OCI-LY7 (cell line): ENCODE measurements around the gene DCLK1. TPM values are rescaled to one million over a fixed set of nuclear protein-coding genes. Genes with fewer than 3 reads are reported as not detected.
"Not testable (repeated sequence)": the region's sequence is repeated elsewhere in the genome, so short reads cannot be mapped to it uniquely, and the experiment has no call there.

ENCODE experiments used
- BruUV-seq: library from RNA; stranded (reverse); fragments of 400-500 nt; replicated peaks from 2 replicates; lab custom pipeline; 2021; lab: Mats Ljungman, UMichigan
- CTCF ChIA-PET: fragments of 300-600 bp; sonication (Branson Sonifier 250); formaldehyde crosslinking; loops from one replicate; lab custom pipeline; 2022; ENCODE audit warnings: antibody characterized with exemption; ENCODE audit not compliant: unreplicated experiment; lab: Charles Lee
- POLR2A ChIA-PET: fragments of 300-600 bp; sonication (Branson Sonifier 250); formaldehyde crosslinking; loops from one replicate; lab custom pipeline; 2022; ENCODE audit warnings: antibody characterized with exemption; lab: Charles Lee
- DNase-seq: peaks from one replicate; pipeline ENCODE4 v3.0.0-alpha.2; 2015; ENCODE audit warnings: low spot score
- H2AFZ ChIP-seq: fragments of 200-600 bp; sonication (generic), shearing (Covaris generic); 2 replicates; pipeline ENCODE4 v1.6.1; 2014; ENCODE audit warnings: mild to moderate bottlenecking, antibody characterized with exemption, low read length, moderate library complexity
- H3K27ac ChIP-seq: fragments of 200-600 bp; sonication (generic); 2 replicates; pipeline ENCODE4 v1.5.1; 2014; ENCODE audit warnings: mixed run types, low read depth, mild to moderate bottlenecking, moderate library complexity, low read length, inconsistent platforms; ENCODE audit not compliant: poor library complexity, severe bottlenecking
- H3K36me3 ChIP-seq: fragments of 200-600 bp; sonication (generic); 2 replicates; pipeline ENCODE4 v1.6.1; 2014; ENCODE audit warnings: mild to moderate bottlenecking, antibody characterized with exemption, low read length, moderate library complexity, mixed read lengths; ENCODE audit not compliant: insufficient read depth
- H3K4me1 ChIP-seq: fragments of 200-600 bp; sonication (generic); 2 replicates; pipeline ENCODE4 v1.5.1; 2014; ENCODE audit warnings: mild to moderate bottlenecking, low read length; ENCODE audit not compliant: insufficient read depth, poor library complexity, severe bottlenecking
- H3K4me2 ChIP-seq: fragments of 200-600 bp; sonication (generic); 2 replicates; pipeline ENCODE4 v1.6.1; 2014; ENCODE audit warnings: mild to moderate bottlenecking, low read length
- H3K4me3 ChIP-seq: fragments of 200-600 bp; sonication (generic); 2 replicates; pipeline ENCODE4 v1.5.1; 2014; ENCODE audit warnings: mild to moderate bottlenecking, low read depth, low read length; ENCODE audit not compliant: poor library complexity, severe bottlenecking
- H3K79me2 ChIP-seq: fragments of 200-600 bp; sonication (generic); 2 replicates; pipeline ENCODE4 v1.6.1; 2016; ENCODE audit warnings: low read depth, mild to moderate bottlenecking, low read length, moderate library complexity, mixed read lengths; ENCODE audit not compliant: insufficient read depth
- H3K9me2 ChIP-seq: fragments of 200-600 bp; sonication (generic); 2 replicates; pipeline ENCODE4 v1.6.1; 2016; ENCODE audit warnings: mild to moderate bottlenecking, low read length, mixed read lengths; ENCODE audit not compliant: insufficient read depth
- H3K9me3 ChIP-seq: fragments of 200-600 bp; sonication (generic); 2 replicates; pipeline ENCODE4 v1.6.1; 2014; ENCODE audit warnings: mild to moderate bottlenecking, mixed run types, low read length, mixed read lengths
- H4K20me1 ChIP-seq: fragments of 200-600 bp; sonication (generic); 2 replicates; pipeline ENCODE4 v1.6.1; 2014; ENCODE audit warnings: mild to moderate bottlenecking, antibody characterized with exemption, low read length, moderate library complexity, mixed read lengths; ENCODE audit not compliant: insufficient read depth
- EZH2phosphoT487 ChIP-seq: fragments of 200-600 bp; sonication (generic); IDR thresholded peaks from 2 replicates; pipeline ENCODE4 v1.6.1; 2018; ENCODE audit warnings: low read depth, borderline replicate concordance, mild to moderate bottlenecking, mixed run types, antibody characterized with exemption, low read length, moderate library complexity, mixed read lengths
- intact Hi-C: fragments of 100-400 bp; cut with micrococcal nuclease; formaldehyde crosslinking; loops from one replicate; pipeline ENCODE4 v1.10.0; 2022; ENCODE audit not compliant: unreplicated experiment
- total RNA-seq, 2 experiments: library from RNA; depleted of rRNA in 1 of 2; stranded (reverse); fragments of >200 nt in 1 of 2; shearing (Covaris generic) in 1 of 2; gene quantifications; 2 replicates each; pipeline ENCODE4 v1.2.3, GENCODE V29; 2014 to 2022
- TF ChIP-seq, protein P1 (sequence below): fragments of 200-600 bp; sonication (generic); conservative IDR thresholded peaks from 2 replicates; pipeline ENCODE4 v1.5.1; 2014; ENCODE audit warnings: mild to moderate bottlenecking, antibody characterized with exemption, low read length, moderate library complexity, mixed read lengths

The DCLK1 gene
- total RNA-seq, 2 experiments from 2014 or later = not detected

DNA sequence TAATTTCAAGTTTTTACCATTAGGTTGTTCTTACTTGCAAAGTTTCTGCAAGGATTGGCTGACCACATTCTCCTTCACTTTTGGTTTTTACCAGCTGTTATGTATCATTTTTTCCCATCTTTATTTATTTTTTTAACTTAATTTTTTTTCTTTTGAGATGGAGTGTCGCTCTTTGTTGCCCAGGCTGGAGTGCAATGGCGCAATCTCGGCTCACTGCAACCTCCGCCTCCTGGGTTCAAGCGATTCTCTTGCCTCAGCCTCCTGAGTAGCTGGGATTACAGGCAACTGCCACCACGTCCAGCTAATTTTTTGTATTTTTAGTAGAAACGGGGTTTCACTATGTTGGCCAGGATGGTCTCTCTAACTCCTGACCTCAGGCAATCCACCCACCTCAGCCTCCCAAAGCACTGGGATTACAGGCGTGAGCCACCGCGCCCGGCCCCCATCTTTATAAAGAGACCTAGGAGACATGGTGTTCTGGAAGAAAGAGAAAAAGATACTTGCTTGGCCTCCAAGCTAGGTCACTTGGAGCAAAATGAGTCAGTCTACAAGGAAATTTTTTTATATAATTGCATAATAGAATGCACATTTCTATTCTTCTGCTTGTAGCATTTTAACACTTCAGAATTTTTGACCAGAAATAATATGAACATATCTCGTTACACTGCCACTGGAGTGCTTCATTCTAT, 60.5 kb downstream of the DCLK1 start:
- POLR2A ChIA-PET = interaction anchor here (0.6 kb wide), 1 partner anchor 113 kb away, joined by 3 read pairs; no protein-coding TSS in a partner anchor
- H3K4me1 ChIP-seq, intact Hi-C loops, H3K27ac ChIP-seq, H3K36me3 ChIP-seq, H3K9me2 ChIP-seq, H3K4me2 ChIP-seq, BruUV-seq, H3K4me3 ChIP-seq, H2AFZ ChIP-seq, H4K20me1 ChIP-seq, DNase-seq, H3K79me2 ChIP-seq, CTCF ChIA-PET, H3K9me3 ChIP-seq: not testable (repeated sequence)

DNA sequence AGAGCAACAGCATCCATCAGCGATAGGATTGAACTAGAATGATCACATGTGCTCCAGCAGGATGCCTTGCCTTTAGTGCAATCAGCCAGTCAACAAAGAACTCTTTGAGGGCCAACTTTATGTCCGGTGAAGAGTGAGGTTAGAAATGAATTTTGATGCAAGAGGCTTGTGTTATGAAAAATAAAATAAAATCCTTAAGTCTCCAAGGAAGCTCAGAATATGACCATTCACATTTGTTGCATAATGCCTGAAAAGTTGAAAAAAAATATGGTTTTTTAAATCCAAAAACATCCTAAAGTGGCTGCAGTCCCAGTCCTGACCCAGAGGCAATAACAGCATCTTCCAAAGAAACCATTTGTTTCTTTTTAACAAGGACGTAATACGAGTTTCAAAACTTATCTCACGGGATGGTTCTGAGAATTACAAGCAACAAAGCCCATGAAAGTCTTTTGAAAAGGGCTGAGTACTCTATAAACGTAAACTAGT, 61.3 kb downstream of the DCLK1 start:
- no peak overlapping the region for H3K4me3 ChIP-seq
- H3K9me2 ChIP-seq = no peaks in the 10 kb centered on the region
- intact Hi-C loops = no loop called here
- DNase-seq = no peak
- H3K79me2 ChIP-seq = no peaks in the 10 kb centered on the region
- TF ChIP-seq, protein P1, sequence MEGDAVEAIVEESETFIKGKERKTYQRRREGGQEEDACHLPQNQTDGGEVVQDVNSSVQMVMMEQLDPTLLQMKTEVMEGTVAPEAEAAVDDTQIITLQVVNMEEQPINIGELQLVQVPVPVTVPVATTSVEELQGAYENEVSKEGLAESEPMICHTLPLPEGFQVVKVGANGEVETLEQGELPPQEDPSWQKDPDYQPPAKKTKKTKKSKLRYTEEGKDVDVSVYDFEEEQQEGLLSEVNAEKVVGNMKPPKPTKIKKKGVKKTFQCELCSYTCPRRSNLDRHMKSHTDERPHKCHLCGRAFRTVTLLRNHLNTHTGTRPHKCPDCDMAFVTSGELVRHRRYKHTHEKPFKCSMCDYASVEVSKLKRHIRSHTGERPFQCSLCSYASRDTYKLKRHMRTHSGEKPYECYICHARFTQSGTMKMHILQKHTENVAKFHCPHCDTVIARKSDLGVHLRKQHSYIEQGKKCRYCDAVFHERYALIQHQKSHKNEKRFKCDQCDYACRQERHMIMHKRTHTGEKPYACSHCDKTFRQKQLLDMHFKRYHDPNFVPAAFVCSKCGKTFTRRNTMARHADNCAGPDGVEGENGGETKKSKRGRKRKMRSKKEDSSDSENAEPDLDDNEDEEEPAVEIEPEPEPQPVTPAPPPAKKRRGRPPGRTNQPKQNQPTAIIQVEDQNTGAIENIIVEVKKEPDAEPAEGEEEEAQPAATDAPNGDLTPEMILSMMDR = no peak
- TF ChIP-seq EZH2phosphoT487 = no peak
- CTCF ChIA-PET = no interaction called here
- H3K27ac ChIP-seq = no peak overlapping the region
- no peaks in the 10 kb centered on the region for H4K20me1 ChIP-seq
- H3K4me2 ChIP-seq = no peak overlapping the region
- POLR2A ChIA-PET = interaction anchor here (1.3 kb wide), 1 partner anchor 12 kb away, joined by 5 read pairs; no protein-coding TSS in a partner anchor
- H3K4me1 ChIP-seq = no peaks in the 10 kb centered on the region
- BruUV-seq = no TSS peak
- H3K36me3 ChIP-seq = no peaks in the 10 kb centered on the region
- H3K9me3 ChIP-seq = no peaks in the 10 kb centered on the region
- H2AFZ ChIP-seq = no peak overlapping the region

DNA sequence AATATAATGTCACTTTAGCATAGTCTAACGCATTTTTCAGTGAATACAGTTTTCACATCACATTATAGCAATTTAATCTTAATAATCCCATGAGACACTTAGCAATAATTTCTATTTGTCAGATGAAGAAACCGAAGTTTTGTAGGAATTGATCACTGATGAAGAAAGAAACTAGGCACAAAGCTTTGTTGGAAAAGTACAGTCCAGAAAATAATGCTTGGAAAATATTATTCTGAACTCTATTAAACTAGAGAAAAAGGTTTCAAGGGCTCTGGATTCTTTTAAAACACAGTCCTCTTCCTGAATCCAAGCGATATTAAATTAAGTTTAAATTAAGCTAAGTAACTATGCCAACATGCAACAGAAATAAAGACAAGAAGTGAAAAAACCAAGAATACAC, 62.2 kb downstream of the DCLK1 start:
- intact Hi-C loops = no loop called here
- Histone ChIP-seq H3K79me2 (no peaks in the 10 kb centered on the region), H3K4me1 (no peaks in the 10 kb centered on the region), H3K9me3 (no peaks in the 10 kb centered on the region), H3K4me3 (no peak overlapping the region), H2AFZ (no peak overlapping the region), H3K27ac (no peak overlapping the region), H3K4me2 (no peak overlapping the region), H4K20me1 (no peaks in the 10 kb centered on the region), H3K9me2 (no peaks in the 10 kb centered on the region), H3K36me3 (no peaks in the 10 kb centered on the region)
- BruUV-seq = no TSS peak
- TF ChIP-seq EZH2phosphoT487 = no peak
- TF ChIP-seq, protein P1 = no peak
- POLR2A ChIA-PET = interaction anchor here (0.6 to 1.3 kb wide), 4 partner anchors 11 to 161 kb away, joined by 3 to 5 read pairs (median 4); no protein-coding TSS in a partner anchor
- CTCF ChIA-PET = no interaction called here
- no peak for DNase-seq
